ENCODE measurements around the gene MAN1B1.

Gene MAN1B1

GRCh38 chr9:137141050-137141810, 54.4 kb downstream of the MAN1B1 start:
- no peak overlapping the region for H3K4me3 Mint-ChIP-seq
- no peaks in the 10 kb centered on the region for H3K36me3 Mint-ChIP-seq (ENCODE audit: low read depth)
- H3K27ac Mint-ChIP-seq, result no peak overlapping the region
- H3K4me1 Mint-ChIP-seq (ENCODE audit: low read depth), result peaks cover 3% of the 10 kb centered on the region
- H3K9me3 Mint-ChIP-seq, result no peaks in the 10 kb centered on the region
- peaks cover 35% of the 10 kb centered on the region for H3K27me3 Mint-ChIP-seq (ENCODE audit: low read depth)

GRCh38 chr9:137141976-137142936, 55.5 kb downstream of the MAN1B1 start:
- H3K36me3 Mint-ChIP-seq (ENCODE audit: low read depth), result no peaks in the 10 kb centered on the region
- H3K27ac Mint-ChIP-seq, result no peak overlapping the region
- peaks cover 35% of the 10 kb centered on the region for H3K27me3 Mint-ChIP-seq (ENCODE audit: low read depth)
- no peak overlapping the region for H3K4me3 Mint-ChIP-seq
- no peaks in the 10 kb centered on the region for H3K9me3 Mint-ChIP-seq
- H3K4me1 Mint-ChIP-seq (ENCODE audit: low read depth), result peaks cover 3% of the 10 kb centered on the region

- Mint-ChIP-seq H3K4me1 (ENCODE audit: low read depth) (peaks cover 3% of the 10 kb centered on the region), H3K27me3 (ENCODE audit: low read depth) (peaks cover 24% of the 10 kb centered on the region), H3K36me3 (ENCODE audit: low read depth) (no peaks in the 10 kb centered on the region), H3K4me3 (no peak overlapping the region), H3K27ac (no peak overlapping the region), H3K9me3 (no peaks in the 10 kb centered on the region)
These were observed 56.7 kb downstream of the MAN1B1 start for GRCh38 chr9:137143459-137143858.

DNA sequence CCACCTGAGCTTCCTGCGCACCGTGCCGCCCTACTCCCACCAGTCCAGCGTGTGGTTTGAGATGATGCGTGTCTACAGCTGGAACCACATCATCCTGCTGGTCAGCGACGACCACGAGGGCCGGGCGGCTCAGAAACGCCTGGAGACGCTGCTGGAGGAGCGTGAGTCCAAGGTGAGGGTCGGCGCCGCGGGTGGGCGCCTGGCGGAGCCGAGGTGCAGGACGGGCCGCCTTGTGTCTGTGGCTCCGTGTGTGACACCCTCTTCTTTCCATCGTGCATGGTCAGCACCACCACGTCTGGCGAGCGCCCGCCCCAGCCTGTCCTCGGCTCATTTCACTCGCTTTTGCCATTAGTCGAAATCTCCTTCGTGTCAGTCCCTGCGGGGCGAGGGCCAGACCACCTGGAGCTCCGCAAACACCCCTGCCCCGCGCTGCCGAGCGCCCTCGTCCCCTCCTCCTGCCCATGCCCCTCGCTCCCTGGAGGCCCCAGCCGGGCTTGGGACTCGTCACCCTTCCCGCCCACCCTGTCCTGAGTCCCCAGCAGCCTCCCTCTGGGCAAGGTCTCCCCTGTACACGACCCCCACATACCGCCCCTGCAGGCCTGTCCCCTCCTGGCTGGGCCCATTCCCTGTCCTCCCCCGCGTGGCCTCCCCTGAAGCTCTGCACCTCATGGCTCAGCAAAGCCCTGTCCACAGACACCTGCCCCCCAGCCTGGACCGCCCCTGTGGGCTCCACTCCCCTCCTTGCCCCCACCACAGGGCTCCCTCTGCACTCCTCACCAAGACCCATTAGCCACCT, 59.1 kb downstream of the MAN1B1 start:
- H3K27me3 Mint-ChIP-seq (ENCODE audit: low read depth), result peaks cover 7% of the 10 kb centered on the region
- peaks cover 7% of the 10 kb centered on the region for H3K4me1 Mint-ChIP-seq (ENCODE audit: low read depth)
- no peak overlapping the region for H3K4me3 Mint-ChIP-seq

DNA sequence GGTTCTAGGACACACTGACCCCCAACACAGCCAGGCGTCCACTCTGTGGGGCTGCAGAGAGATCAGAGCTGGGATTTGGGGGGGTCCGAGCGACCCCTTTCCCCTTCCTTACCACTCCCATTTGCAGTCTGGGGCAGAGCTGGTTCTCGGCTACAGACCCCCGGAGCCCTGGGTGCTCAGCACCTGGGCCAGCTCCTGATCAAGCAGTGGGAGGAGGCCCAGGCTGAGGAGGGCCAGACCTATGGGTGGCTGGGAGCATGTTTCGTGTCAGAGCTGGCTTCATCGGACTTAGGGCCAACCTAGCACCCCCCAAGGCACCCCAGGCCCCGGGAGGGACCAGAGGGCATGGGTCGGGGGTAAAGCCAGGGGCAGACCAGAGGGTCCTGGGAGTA, 59.7 kb downstream of the MAN1B1 start:
- peaks cover 10% of the 10 kb centered on the region for H3K4me1 Mint-ChIP-seq (ENCODE audit: low read depth)
- H3K27ac Mint-ChIP-seq, result no peak overlapping the region
- no peak overlapping the region for H3K4me3 Mint-ChIP-seq
- H3K27me3 Mint-ChIP-seq (ENCODE audit: low read depth), result peaks cover 7% of the 10 kb centered on the region
- H3K9me3 Mint-ChIP-seq, result no peaks in the 10 kb centered on the region
- no peaks in the 10 kb centered on the region for H3K36me3 Mint-ChIP-seq (ENCODE audit: low read depth)

More for the DNA sequence above, 59.1 kb downstream of the MAN1B1 start:
- Mint-ChIP-seq H3K27ac (no peak overlapping the region), H3K36me3 (ENCODE audit: low read depth) (no peaks in the 10 kb centered on the region), H3K9me3 (no peaks in the 10 kb centered on the region)

DNA sequence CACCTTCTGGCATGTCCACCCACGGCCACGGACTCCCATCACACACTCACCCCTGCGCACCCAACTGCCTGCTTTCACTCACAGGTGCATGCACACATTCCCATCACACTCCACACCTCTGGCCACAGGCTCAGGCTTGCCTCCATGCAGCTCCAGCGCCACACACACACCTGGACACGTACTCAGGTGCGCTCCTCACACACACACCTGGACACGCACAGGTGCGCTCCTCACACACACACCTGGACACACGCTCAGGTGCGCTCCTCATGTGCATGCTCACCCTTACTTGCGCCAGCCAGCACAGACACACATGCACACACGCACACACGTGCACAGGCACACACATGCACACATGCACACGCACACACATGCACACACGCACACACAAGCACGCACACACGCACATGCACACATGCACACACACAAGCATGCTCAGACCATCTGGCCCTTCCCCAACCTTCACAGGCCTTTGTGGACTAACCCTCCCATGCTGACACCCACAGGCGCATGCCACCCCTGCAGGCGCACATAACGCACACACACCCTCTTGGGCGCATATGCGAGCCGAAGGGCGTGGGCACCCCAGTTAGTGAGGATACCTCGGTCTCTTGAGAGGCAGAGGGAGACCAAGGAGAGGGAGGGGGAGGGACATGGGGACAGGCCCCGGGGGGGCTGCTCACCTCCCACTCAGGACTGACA, 60.5 kb downstream of the MAN1B1 start:
- no peaks in the 10 kb centered on the region for H3K9me3 Mint-ChIP-seq
- no peak overlapping the region for H3K27ac Mint-ChIP-seq
- H3K27me3 Mint-ChIP-seq (ENCODE audit: low read depth), result peaks cover 3% of the 10 kb centered on the region
- H3K4me1 Mint-ChIP-seq (ENCODE audit: low read depth), result peaks cover 10% of the 10 kb centered on the region
- no peaks in the 10 kb centered on the region for H3K36me3 Mint-ChIP-seq (ENCODE audit: low read depth)
- H3K4me3 Mint-ChIP-seq, result no peak overlapping the region

GRCh38 chr9:137147793-137148160, 61.0 kb downstream of the MAN1B1 start:
- H3K27ac Mint-ChIP-seq, result no peak overlapping the region
- H3K4me1 Mint-ChIP-seq (ENCODE audit: low read depth), result peaks cover 10% of the 10 kb centered on the region
- no peaks in the 10 kb centered on the region for H3K27me3 Mint-ChIP-seq (ENCODE audit: low read depth)
- H3K9me3 Mint-ChIP-seq, result no peaks in the 10 kb centered on the region
- no peak overlapping the region for H3K4me3 Mint-ChIP-seq
- no peaks in the 10 kb centered on the region for H3K36me3 Mint-ChIP-seq (ENCODE audit: low read depth)

- Mint-ChIP-seq H3K9me3 (no peaks in the 10 kb centered on the region), H3K4me1 (ENCODE audit: low read depth) (peaks cover 10% of the 10 kb centered on the region), H3K27ac (no peak overlapping the region), H3K36me3 (ENCODE audit: low read depth) (no peaks in the 10 kb centered on the region), H3K27me3 (ENCODE audit: low read depth) (no peaks in the 10 kb centered on the region), H3K4me3 (no peak overlapping the region)
These were observed 61.5 kb downstream of the MAN1B1 start for GRCh38 chr9:137148242-137148641.

DNA sequence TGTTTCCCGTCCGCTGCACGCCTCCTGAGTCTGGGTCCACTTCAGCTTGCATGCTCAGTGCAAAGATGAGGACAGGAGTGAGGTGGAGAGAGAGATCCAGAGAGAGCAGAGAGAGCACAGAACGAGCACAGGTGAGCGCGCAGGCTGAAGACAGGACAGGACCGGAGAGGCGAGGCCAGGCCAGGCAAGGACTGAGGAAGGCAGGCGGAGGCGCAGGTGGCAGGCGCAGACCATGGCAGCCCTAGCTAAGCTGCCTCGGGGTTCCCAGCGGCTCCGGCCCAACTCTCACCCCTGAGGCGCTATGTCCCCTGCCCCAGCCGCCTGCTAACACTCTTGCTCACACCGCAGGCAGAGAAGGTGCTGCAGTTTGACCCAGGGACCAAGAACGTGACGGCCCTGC, 61.9 kb downstream of the MAN1B1 start:
- Mint-ChIP-seq H3K4me3 (no peak overlapping the region), H3K27ac (no peak overlapping the region), H3K9me3 (no peaks in the 10 kb centered on the region), H3K4me1 (ENCODE audit: low read depth) (peaks cover 10% of the 10 kb centered on the region), H3K27me3 (ENCODE audit: low read depth) (no peaks in the 10 kb centered on the region), H3K36me3 (ENCODE audit: low read depth) (no peaks in the 10 kb centered on the region)

DNA sequence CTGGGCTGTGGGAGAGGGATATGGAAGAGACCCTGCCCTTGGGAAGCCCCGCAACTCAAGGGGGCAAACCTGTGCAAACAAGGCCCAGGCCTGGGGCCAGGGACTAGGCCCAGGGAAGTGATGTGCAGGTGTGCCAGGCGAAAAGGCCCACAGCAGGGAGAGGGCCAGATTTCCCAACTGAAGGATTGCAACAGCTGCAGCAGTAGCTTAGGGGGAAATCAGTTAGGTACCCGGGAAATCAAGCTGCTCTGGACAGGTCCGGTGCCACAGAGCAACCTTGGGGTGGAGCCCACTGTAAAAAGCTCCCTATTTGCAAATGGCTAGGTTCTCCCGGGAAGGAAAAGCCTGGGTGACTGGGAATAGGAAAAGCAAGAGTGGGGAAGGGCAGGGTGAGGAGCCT, 62.6 kb downstream of the MAN1B1 start:
- H3K4me3 Mint-ChIP-seq, result no peak overlapping the region
- no peaks in the 10 kb centered on the region for H3K9me3 Mint-ChIP-seq
- H3K27me3 Mint-ChIP-seq (ENCODE audit: low read depth), result no peaks in the 10 kb centered on the region
- H3K27ac Mint-ChIP-seq, result no peak overlapping the region
- no peaks in the 10 kb centered on the region for H3K36me3 Mint-ChIP-seq (ENCODE audit: low read depth)
- H3K4me1 Mint-ChIP-seq (ENCODE audit: low read depth), result peaks cover 10% of the 10 kb centered on the region

- no peak overlapping the region for H3K27ac Mint-ChIP-seq
- no peaks in the 10 kb centered on the region for H3K9me3 Mint-ChIP-seq
These were observed 63.3 kb downstream of the MAN1B1 start for GRCh38 chr9:137149942-137150616.

DNA sequence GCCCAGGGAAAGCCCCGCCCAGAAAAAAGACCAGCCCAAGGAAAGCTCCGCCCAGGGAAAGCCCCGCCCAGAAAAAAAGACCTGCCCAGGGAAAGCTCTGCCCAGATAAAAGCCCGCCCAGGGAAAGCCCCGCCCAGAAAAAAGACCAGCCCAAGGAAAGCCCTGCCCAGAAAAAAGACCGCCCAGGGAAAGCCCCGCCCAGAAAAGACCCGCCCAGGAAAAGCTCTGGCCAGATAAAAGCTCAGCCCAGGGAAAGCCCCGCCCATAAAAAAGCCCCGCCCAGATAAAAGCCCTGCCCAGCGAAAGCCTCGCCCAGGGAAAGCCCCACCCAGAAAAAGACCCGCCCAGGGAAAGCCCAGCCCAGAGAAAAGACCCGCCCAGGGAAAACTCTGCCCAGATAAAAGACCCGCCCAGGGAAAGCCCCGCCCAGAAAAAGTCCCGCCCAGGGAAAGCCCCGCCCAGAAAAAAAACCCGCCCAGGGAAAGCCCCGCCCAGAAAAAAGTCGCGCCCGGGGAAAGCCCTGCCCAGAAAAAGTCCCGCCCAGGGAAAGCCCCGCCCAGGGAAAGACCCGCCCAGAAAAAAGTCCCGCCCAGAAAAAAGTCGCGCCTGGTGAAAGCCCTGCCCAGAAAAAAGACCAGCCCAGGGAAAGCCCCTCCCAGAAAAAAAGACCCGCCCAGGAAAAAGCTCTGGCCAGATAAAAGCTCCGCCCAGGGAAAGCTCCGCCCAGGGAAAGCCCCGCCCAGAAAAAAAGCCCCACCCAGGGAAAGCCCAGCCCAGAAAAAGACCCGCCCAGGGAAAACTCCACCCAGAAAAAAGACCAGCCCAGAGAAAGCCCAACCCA, 64.1 kb downstream of the MAN1B1 start:
- Mint-ChIP-seq H3K4me3 (no peak overlapping the region), H3K4me1 (ENCODE audit: low read depth) (peaks cover 10% of the 10 kb centered on the region), H3K36me3 (ENCODE audit: low read depth) (no peaks in the 10 kb centered on the region), H3K27me3 (ENCODE audit: low read depth) (peaks cover 8% of the 10 kb centered on the region), H3K27ac (peak overlapping the region; percentile 80), H3K9me3 (no peaks in the 10 kb centered on the region)

More at GRCh38 chr9:137149942-137150616, 63.3 kb downstream of the MAN1B1 start:
- H3K36me3 Mint-ChIP-seq (ENCODE audit: low read depth), result no peaks in the 10 kb centered on the region
- H3K4me1 Mint-ChIP-seq (ENCODE audit: low read depth), result peaks cover 10% of the 10 kb centered on the region
- H3K27me3 Mint-ChIP-seq (ENCODE audit: low read depth), result peaks cover 5% of the 10 kb centered on the region
- no peak overlapping the region for H3K4me3 Mint-ChIP-seq

Measured in T-helper 1 cell treated with Interleukin-12 subunit alpha and Interleukin-12 subunit beta and Interleukin-4 antibody, amounts not matched to agents 30 μg/mL and 1 μg/mL, for 36 hours (primary cell).